NCI-H1694 treated with DMSO at 0.1 percent for 48 hours (cell line): ENCODE results near the gene LRRC66.

Experiments used
- DNase-seq: peaks from one replicate; lab custom pipeline; 2025; lab: John Stamatoyannopoulos, UW

Gene LRRC66

DNA sequence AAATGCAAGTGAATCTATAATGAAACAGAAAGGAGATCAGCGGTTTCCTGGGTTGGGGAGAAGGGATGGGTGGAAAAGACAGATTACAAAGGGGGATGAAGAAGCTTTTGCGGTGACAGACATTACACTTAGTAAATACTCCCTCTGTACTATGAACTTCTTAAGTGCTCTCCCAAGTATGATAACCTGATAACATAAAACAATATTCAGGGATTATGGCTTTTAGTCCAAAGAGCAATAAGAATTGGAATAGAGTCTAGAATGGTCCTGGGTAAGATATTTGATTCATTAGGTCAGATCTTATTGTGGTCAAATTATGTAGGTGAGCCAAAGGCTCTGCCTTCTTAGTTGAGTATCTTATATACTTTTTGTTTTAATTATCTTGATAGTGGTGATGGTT lies 9.2 kb downstream of the LRRC66 start:
- no peak for DNase-seq

DNA sequence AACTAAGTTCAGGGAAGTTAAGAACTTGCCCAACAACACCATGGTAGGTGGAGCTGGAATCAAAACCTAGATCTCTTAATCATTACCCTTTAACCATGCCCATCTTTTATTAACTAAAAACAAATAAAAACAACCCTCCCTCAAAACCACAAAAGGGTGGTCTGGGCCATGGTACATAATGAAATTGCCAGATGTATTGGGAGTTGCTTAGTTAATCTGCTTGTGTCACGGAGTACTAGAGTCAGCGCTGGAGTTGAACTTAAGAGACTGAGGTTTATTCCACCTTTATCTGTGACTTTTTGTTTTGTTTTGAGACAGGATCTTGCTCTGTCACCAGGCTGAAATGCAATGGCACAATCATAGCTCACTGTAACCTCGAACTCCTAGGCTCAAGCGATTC lies 13.3 kb downstream of the LRRC66 start:
- DNase-seq: no peak

DNA sequence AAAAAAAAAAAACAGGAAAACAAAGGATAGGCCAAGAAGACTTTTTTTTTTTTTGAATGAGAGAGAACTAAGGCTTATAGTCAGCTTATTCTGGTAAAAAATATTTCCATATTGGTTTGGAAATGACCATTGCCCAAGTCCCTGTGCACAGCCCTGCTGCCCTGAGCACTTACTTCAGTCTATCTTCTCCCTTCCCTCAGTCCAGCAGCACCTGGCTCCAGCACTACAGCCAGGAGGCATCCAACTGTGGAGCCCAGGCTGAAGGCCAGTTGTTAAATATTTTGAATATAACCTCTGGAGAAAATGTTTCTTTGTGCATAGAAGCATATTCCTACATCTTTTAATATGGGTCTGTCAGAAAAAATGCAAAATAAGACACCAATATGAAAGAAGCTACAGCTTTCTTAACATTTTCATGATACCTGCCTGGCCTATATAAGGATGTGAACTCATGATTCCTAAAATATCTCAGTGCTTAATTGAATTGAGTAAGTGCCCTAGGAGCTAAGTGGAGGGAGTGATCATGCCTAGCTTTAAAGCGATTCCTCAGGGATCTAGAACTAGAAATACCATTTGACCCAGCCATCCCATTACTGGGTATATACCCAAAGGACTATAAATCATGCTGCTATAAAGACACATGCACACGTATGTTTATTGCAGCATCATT lies 14.4 kb downstream of the LRRC66 start:
- DNase-seq: no peak

DNA sequence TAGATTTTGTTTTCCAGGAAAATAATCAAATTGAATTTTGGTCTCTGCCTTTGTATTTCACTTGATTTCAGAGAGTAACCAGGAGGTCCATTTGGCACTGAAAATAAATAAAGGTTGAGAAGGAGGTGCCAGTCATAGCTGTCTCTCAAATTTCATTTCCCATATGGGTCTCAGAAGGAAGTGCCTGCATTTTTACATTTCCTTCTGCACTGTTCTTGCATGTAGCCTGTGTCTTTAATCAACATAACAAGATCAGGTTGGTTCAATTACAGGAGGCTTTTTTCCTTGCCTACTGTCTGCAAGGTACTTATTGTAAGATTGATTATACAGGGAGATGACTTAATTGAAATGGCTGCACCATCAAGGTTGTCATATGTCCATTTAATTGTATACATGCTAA lies 15.7 kb downstream of the LRRC66 start:
- DNase-seq: no peak

DNA sequence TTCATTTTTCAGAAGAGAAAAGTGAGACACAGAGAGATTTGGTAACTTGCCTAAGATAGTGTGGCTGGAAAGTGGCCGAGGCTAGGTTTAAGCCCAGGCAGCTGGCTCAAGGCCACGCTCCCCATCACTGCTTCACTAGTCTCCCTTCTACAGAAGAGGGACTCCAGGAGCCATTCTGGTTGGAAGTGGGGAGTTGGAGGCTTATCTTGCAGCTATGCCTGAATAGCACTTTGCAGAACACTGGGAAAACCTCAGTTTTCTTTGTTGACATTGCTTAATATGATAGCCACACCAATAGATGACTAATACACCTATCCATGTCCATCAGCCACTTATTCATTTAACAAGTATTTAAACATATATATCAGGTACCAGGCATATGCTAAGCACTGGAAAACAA lies 18.5 kb downstream of the LRRC66 start:
- no peak for DNase-seq

DNA sequence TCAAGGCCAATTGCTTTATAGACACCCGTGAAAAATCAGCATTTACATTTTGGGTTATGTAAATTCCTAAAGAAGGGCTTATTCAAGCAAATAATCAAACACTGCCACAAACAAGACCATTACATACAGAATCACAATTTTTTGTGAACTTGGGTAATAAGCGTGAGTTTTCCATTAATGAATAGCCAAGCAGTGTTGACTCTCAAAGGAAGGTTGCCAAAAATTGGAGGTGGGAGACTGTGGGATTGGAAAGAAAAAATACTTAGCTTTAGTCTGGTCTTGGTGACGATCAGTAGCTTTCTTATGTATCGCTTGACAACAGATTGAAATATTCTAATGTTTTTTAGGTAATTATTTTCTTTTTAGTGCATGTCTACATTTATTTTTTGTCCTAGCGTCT lies 20.9 kb downstream of the LRRC66 start:
- no peak for DNase-seq

DNA sequence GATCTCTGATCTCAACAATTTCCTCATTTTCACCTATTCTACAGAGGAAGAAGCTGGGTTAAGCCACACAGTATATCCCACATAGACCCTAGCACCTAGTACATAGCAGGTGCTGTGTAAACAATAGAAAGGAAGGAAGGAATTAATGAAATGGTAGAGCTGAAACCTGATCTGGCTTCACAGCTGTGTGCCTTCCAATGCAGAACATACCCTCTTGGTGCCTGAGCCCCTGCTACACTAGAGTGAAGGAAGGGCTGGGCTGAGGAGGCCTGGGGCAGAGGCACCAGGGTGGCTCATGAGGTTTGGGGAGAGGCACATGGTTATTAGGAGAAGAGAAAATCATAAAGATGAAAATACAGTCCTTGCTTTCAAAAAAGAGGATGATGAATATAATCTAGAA lies 21.3 kb downstream of the LRRC66 start:
- DNase-seq: no peak

DNA sequence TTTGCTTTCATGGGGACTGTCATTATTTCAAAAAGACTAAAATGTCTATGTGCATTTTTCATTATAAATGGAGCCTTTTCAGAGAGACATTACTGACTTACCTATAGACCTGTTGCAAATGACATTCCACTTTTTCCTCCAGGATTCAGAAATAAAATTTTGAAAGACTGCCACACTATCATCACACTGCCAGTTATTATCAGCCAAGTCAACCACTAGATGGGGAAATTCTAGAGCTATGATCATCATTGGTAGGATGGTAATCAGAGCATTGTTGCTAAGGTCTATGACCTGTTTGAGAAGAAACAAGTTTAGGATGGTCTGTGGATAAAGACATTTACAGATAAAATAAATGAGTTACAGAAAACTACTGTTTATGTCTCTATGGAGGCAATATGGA lies 22.5 kb downstream of the LRRC66 start:
- DNase-seq: no peak

DNA sequence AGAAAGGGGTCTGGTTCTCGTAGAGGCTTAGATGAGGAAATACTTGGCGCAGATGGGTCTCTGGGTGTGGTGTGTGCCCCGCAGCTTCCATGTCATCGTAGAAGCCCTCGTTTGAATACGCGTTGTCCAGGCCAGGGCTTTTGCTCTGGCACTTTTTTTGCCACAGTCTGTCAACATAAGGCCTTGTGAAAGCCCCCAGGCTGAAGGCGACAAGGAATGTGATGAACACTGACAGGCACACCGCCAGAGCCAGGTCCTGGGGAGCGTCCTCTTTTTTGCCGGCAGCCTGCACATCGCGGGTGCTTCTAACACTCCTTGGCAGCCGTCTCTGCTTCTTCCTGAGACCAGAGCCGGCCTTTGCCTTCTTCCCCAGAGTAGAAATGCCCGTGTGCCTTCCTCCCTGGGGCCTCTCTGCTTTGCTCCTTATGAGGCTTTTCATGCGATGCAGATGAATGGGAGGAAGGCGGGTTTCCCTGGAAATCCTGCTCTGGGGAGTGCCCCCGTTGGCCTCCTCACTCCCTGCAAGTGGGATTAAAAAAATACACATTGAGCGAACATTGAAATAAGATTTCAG lies 24.4 kb downstream of the LRRC66 start:
- DNase-seq: no peak

DNA sequence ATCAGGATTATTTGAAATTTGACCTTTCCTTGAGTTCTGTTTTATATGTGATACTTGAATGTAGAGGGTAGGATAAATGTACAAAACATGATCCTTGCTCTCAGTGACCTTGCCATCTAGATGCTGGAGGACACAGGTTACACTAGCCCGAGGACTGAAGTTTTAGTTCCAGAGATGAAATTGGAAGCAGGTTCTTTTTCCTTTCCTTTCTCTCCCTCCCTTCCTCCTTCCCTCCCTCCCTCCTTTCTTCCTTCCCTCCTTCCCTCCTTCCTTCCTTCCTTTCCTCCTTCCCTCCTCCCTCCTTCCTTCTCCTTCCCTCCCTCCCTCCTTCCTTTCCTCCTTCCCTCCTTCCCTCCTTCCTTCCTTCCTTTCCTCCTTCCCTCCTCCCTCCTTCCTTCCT lies 54.3 kb downstream of the LRRC66 start:
- no peak for DNase-seq

DNA sequence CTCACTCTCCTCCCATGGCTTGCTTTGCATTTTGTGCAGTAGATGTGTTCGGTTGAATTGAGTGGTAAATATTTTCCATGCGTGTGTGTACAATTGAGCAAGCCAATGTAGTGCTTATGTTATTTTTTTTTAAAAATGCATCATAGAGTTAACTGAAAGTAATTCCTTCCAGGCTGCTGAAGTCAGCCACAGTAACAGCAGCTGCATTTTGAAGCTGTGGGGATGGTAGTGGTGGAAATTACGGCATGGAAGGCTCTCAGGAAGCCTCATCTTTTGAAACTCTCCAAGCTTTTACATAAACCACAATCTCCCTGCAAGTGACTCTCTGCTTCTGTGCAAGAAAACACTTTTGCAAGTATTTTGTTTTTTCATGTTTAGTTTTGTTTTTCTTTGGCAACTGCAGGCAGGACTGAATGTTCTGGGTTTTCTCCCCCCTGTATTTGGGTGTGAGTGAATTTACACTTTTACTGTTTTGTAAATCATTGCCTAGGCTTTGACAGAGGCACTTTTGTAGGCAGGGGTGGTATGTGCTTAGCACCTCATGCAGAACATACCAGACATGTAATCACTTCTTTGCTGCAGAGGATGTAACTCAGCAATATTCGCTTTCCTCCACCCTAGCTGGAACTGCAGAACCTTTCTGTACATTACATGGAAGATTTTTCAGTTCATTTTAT lies 56.2 kb downstream of the LRRC66 start:
- no peak for DNase-seq

DNA sequence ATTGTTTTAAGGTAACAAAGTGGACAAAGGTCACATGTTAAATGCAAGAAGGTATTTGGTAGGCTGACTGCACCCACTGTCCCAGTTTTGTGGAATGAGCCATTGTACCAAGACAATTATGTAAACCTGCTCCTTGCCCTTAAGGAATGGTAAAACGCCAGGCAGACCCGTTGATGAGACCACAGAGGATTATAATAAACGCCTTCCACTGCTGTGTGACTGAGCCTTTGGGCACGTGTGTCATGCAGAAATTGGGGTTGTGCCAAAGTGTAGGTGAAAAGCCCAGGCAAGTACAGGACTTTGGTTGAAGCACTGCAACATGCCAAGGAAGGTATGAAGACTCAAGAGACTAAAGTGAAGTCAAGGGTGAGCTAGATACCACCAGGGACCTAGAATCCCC lies 59.7 kb downstream of the LRRC66 start:
- no peak for DNase-seq

DNA sequence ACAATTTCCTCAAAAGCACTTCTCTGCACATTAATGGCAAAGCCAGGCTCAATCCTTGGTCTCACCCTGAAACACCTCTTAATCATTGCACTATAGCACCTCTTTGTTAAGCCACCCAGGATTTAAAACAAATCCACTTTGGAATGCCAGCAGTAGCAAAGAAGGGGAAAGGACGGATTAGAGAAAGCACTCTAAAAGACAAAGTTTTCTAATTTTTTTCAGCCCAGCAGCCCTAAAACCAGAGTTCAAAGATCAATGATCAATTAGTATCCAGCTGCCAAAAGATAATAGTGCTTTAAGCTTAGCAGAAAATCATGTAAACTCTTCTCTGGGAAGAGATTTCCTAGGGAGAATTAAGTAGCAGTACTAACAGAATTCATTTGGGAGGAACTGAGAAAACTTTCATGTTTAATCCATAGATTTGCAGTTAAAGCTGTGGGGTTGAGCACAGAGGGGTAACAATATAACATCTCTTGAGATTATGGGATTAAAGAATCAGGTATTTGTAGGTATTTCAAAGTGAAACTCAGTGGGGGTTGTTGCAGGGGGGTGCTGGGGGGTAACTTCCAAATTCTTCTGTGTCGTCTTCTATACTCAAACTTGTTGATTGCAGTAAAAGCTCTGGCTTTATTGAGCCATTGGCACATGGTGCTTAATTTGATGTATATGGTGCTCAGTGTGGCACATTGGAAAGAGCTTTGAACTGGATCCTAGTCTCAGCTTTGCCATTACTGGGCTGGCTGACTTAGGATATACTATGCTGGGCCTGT lies 61.8 kb downstream of the LRRC66 start:
- DNase-seq: no peak
